Duodenal mucosa (tissue), 2 donors: ENCODE data around the gene DNPH1.
A peak's percentile ranks its signal among the peaks of the same experiment; 100 is the strongest.

Experiments
- H3K27ac ChIP-seq: one replicate; pipeline ENCODE4 v1.7.0; 2013; ENCODE audit warnings: low read depth, low read length
- H3K27me3 ChIP-seq, 2 donors: one replicate each; pipeline ENCODE4 v1.7.0; 2013; ENCODE audit warnings: low read length in 2 of 2, control low read depth in 1 of 2; ENCODE audit not compliant: insufficient read depth in 2 of 2, control insufficient read depth in 1 of 2
- H3K36me3 ChIP-seq, 2 donors: one replicate each; pipeline ENCODE4 v1.7.0; 2013; ENCODE audit warnings: low read length in 2 of 2, control low read depth in 1 of 2; ENCODE audit not compliant: insufficient read depth in 2 of 2, control insufficient read depth in 1 of 2
- H3K4me1 ChIP-seq, 2 donors: one replicate each; pipeline ENCODE4 v1.7.0; 2013; ENCODE audit warnings: low read length in 2 of 2, control low read depth in 1 of 2; ENCODE audit not compliant: insufficient read depth in 2 of 2, control insufficient read depth in 1 of 2
- H3K4me3 ChIP-seq, 2 donors: one replicate each; pipeline ENCODE4 v1.7.0; 2013; ENCODE audit warnings: low read length in 2 of 2, low read depth in 1 of 2
- H3K9ac ChIP-seq, 2 donors: one replicate each; pipeline ENCODE4 v1.7.0; 2013; ENCODE audit warnings: low read length in 2 of 2, low read depth in 1 of 2
- H3K9me3 ChIP-seq, 2 donors: one replicate each; pipeline ENCODE4 v1.7.0; 2013; ENCODE audit warnings: low read length in 2 of 2, control low read depth in 1 of 2; ENCODE audit not compliant: control insufficient read depth in 1 of 2

DNPH1 gene

DNA sequence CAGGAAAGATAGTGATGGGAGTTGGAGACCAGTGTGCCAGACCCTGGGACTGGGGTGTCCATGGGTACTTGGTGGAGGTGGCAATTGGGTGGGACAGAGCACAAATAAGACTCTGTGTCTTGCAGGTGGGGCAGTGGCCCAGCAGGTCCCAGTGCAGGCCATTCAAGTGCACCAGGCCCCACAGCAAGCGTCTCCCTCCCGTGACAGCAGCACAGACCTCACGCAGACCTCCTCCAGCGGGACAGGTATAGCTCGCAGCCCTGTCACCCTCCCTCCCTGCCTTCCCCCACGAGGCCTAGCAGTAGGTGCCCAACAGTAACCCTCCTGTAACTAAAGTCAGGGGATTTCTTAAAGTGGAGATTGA is 52.9 kb downstream of the DNPH1 start:
- Histone ChIP-seq H3K27me3 (no peaks in the 10 kb centered on the region), H3K4me1 (peaks cover 34% of the 10 kb centered on the region in 2 donors), H3K9me3 (no peaks in the 10 kb centered on the region), H3K9ac (no peak overlapping the region), H3K36me3 (peaks cover 35 to 40% of the 10 kb centered on the region in 2 donors), H3K4me3 (no peak overlapping the region), H3K27ac (no peak overlapping the region)

GRCh38 chr6:43175676-43176422 is 53.4 kb downstream of the DNPH1 start:
- Histone ChIP-seq H3K9ac (peak overlapping the region; percentile 18 to 53), H3K27ac (no peak overlapping the region), H3K4me3 (no peak overlapping the region), H3K9me3 (no peaks in the 10 kb centered on the region), H3K36me3 (peaks cover 35 to 40% of the 10 kb centered on the region in 2 donors), H3K4me1 (peaks cover 31 to 33% of the 10 kb centered on the region in 2 donors), H3K27me3 (no peaks in the 10 kb centered on the region)
